Measurements from ENCODE around the gene LY6G6D. TPM values are rescaled to one million over a fixed set of nuclear protein-coding genes. Genes with fewer than 3 reads are reported as not detected.
"Not testable (repeated sequence)": the region's sequence is repeated elsewhere in the genome, so short reads cannot be mapped to it uniquely, and the experiment has no call there.

The LY6G6D gene
- total and polyA plus RNA-seq, 2 donors (not counting 1 experiment from before 2014, with no cell fraction given): not detected

DNA sequence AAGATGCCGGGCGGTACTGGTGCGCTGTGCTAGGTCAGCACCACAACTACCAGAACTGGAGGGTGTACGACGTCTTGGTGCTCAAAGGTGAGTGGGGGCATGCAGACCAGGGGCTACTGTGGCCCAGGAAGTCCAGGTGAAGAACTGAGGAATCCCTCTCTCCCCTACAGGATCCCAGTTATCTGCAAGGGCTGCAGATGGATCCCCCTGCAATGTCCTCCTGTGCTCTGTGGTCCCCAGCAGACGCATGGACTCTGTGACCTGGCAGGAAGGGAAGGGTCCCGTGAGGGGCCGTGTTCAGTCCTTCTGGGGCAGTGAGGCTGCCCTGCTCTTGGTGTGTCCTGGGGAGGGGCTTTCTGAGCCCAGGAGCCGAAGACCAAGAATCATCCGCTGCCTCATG is 7.4 kb upstream of the LY6G6D start:
- ATAC-seq (ENCODE audit: low read depth): no peak
- Mint-ChIP-seq H3K27ac (no peak overlapping the region), H3K4me3 (no peak overlapping the region), H3K27me3 (peaks cover 2% of the 10 kb centered on the region), H3K9me3 (ENCODE audit: insufficient read depth) (no peaks in the 10 kb centered on the region), H3K4me1 (peaks cover 20% of the 10 kb centered on the region)
- Histone ChIP-seq H3K27ac (ENCODE audit: low read length in 2 of 2) (no peak overlapping the region), H3K4me3 (ENCODE audit: control extremely low read depth in 1 of 5, extremely low read depth in 1 of 5, insufficient read depth in 1 of 5, low read depth in 2 of 5, low read length in 4 of 5) (no peak overlapping the region), H3K27me3 (replicated peaks in 1 of 4; ENCODE audit: control extremely low read depth in 1 of 4, control insufficient read depth in 3 of 4, insufficient read depth in 4 of 4, low read length in 3 of 4) (peaks cover 0 to 6% (median 0%) of the 10 kb centered on the region in 4 experiments), H3K9ac (ENCODE audit: low read length) (no peak overlapping the region), H3K4me2 (replicated peaks; ENCODE audit: low read depth, low read length, poor library complexity, severe bottlenecking) (no peak overlapping the region), H4K20me1 (ENCODE audit: control insufficient read depth, insufficient read depth, low read length, poor library complexity, severe bottlenecking) (no peaks in the 10 kb centered on the region), H3K36me3 (replicated peaks in 1 of 2; ENCODE audit: control extremely low read depth in 1 of 2, control insufficient read depth in 1 of 2, extremely low read depth in 1 of 2, insufficient read depth in 2 of 2, low read length in 1 of 2) (no peaks in the 10 kb centered on the region), H3K79me2 (ENCODE audit: control insufficient read depth, insufficient read depth, low read length) (peaks cover 3% of the 10 kb centered on the region), H2AFZ (ENCODE audit: insufficient read depth, low read depth, low read length, poor library complexity, severe bottlenecking) (no peak overlapping the region), H3K9me3 (ENCODE audit: control extremely low read depth in 1 of 3, control insufficient read depth in 2 of 3, insufficient read depth in 1 of 3, low read length in 2 of 3) (no peaks in the 10 kb centered on the region), H3K4me1 (ENCODE audit: control insufficient read depth in 2 of 2, insufficient read depth in 2 of 2, low read length in 2 of 2) (peaks cover 15 to 24% of the 10 kb centered on the region in 2 donors)
- intact Hi-C loops (cut with micrococcal nuclease): no loop called here
- no peak for TF ChIP-seq EZH2 (IDR thresholded peaks at IDR 0.05; ENCODE audit: borderline replicate concordance, insufficient read depth, low read depth, low read length, poor library complexity, severe bottlenecking)
- TF ChIP-seq, protein P1, sequence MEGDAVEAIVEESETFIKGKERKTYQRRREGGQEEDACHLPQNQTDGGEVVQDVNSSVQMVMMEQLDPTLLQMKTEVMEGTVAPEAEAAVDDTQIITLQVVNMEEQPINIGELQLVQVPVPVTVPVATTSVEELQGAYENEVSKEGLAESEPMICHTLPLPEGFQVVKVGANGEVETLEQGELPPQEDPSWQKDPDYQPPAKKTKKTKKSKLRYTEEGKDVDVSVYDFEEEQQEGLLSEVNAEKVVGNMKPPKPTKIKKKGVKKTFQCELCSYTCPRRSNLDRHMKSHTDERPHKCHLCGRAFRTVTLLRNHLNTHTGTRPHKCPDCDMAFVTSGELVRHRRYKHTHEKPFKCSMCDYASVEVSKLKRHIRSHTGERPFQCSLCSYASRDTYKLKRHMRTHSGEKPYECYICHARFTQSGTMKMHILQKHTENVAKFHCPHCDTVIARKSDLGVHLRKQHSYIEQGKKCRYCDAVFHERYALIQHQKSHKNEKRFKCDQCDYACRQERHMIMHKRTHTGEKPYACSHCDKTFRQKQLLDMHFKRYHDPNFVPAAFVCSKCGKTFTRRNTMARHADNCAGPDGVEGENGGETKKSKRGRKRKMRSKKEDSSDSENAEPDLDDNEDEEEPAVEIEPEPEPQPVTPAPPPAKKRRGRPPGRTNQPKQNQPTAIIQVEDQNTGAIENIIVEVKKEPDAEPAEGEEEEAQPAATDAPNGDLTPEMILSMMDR (IDR thresholded peaks at IDR 0.05): no peak
- 94% methylated on average over 8 of the region's 10 CpGs for WGBS (ENCODE audit: insufficient coverage)
- CTCF ChIA-PET: no interaction called here
- no peak for DNase-seq
- POLR2A ChIA-PET: no interaction called here

DNA sequence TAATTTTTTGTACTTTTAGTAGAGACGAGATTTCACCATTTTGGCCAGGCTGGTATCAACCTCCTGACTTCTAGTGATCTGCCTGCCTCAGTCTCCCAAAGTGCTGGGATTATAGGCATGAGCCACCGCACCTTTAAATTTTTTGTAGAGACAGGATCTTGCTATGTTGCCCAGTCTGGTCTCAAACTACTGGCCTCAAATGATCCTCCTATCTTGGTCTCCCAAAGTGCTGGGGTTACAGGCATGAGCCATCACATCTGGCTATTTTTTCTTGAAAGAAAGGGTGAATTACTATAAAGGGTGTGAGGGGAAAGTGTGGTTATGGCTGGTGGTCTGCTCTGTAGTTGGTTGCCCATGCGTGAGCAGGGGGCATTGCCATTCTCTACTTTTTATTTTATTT is 6.9 kb upstream of the LY6G6D start:
- intact Hi-C loops (cut with micrococcal nuclease): no loop called here
- no peaks in the 10 kb centered on the region for H3K9me3 ChIP-seq (ENCODE audit: control extremely low read depth in 1 of 3, control insufficient read depth in 2 of 3, insufficient read depth in 1 of 3, low read length in 2 of 3)
- no peak for TF ChIP-seq EZH2 (IDR thresholded peaks at IDR 0.05; ENCODE audit: borderline replicate concordance, insufficient read depth, low read depth, low read length, poor library complexity, severe bottlenecking)
- TF ChIP-seq, protein P1 (IDR thresholded peaks at IDR 0.05): no peak
- DNase-seq: no peak
- ChIA-PET CTCF (no interaction called here), POLR2A (no interaction called here)
- H3K4me1 Mint-ChIP-seq: peaks cover 18% of the 10 kb centered on the region
- H3K27me3 Mint-ChIP-seq: peaks cover 3% of the 10 kb centered on the region
- H3K9me3 Mint-ChIP-seq (ENCODE audit: insufficient read depth): no peaks in the 10 kb centered on the region
- H3K27ac ChIP-seq (ENCODE audit: low read length in 2 of 2): no peak overlapping the region
- H3K27ac Mint-ChIP-seq: no peak overlapping the region
- H2AFZ ChIP-seq (ENCODE audit: insufficient read depth, low read depth, low read length, poor library complexity, severe bottlenecking): no peak overlapping the region
- peaks cover 15 to 24% of the 10 kb centered on the region in 2 donors for H3K4me1 ChIP-seq (ENCODE audit: control insufficient read depth in 2 of 2, insufficient read depth in 2 of 2, low read length in 2 of 2)
- no peak for ATAC-seq (ENCODE audit: low read depth)
- no peak overlapping the region for H3K9ac ChIP-seq (ENCODE audit: low read length)
- no peaks in the 10 kb centered on the region for H3K79me2 ChIP-seq (ENCODE audit: control insufficient read depth, insufficient read depth, low read length)
- WGBS (ENCODE audit: insufficient coverage): 89% methylated on average over 1 of the region's 3 CpGs
- no peaks in the 10 kb centered on the region for H4K20me1 ChIP-seq (ENCODE audit: control insufficient read depth, insufficient read depth, low read length, poor library complexity, severe bottlenecking)
- no peaks in the 10 kb centered on the region for H3K36me3 ChIP-seq (replicated peaks in 1 of 2; ENCODE audit: control extremely low read depth in 1 of 2, control insufficient read depth in 1 of 2, extremely low read depth in 1 of 2, insufficient read depth in 2 of 2, low read length in 1 of 2)
- no peak overlapping the region for H3K4me3 Mint-ChIP-seq
- peaks cover 0 to 6% (median 0%) of the 10 kb centered on the region in 4 experiments for H3K27me3 ChIP-seq (replicated peaks in 1 of 4; ENCODE audit: control extremely low read depth in 1 of 4, control insufficient read depth in 3 of 4, insufficient read depth in 4 of 4, low read length in 3 of 4)
- H3K4me2 ChIP-seq (replicated peaks; ENCODE audit: low read depth, low read length, poor library complexity, severe bottlenecking): no peak overlapping the region
- H3K4me3 ChIP-seq (ENCODE audit: control extremely low read depth in 1 of 5, extremely low read depth in 1 of 5, insufficient read depth in 1 of 5, low read depth in 2 of 5, low read length in 4 of 5): no peak overlapping the region

DNA sequence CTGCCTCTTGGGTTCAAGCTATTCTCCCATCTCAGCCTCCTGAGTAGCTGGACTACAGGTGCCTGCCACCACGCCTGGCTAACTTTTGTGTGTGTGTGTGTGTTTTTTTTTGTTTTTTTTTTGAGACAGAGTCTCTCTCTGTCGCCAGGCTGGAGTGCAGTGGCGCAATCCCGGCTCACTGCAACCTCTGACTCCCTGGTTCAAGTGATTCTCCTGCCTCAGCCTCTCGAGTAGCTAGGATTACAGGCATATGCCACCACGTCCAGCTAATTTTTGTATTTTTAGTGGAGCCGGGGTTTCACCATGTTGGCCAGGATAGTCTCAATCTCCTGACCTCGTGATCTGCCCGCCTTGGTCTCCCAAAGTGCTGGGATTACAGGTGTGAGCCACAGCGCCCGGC is 6.0 kb upstream of the LY6G6D start:
- DNase-seq; H3K27ac Mint-ChIP-seq; CTCF ChIA-PET; H3K36me3 ChIP-seq (replicated peaks in 1 of 2; ENCODE audit: control extremely low read depth in 1 of 2, control insufficient read depth in 1 of 2, extremely low read depth in 1 of 2, insufficient read depth in 2 of 2, low read length in 1 of 2); H3K27me3 ChIP-seq (replicated peaks in 1 of 4; ENCODE audit: control extremely low read depth in 1 of 4, control insufficient read depth in 3 of 4, insufficient read depth in 4 of 4, low read length in 3 of 4); intact Hi-C loops (cut with micrococcal nuclease); H3K9ac ChIP-seq (ENCODE audit: low read length); H3K4me2 ChIP-seq (replicated peaks; ENCODE audit: low read depth, low read length, poor library complexity, severe bottlenecking); POLR2A ChIA-PET; ATAC-seq (ENCODE audit: low read depth); H2AFZ ChIP-seq (ENCODE audit: insufficient read depth, low read depth, low read length, poor library complexity, severe bottlenecking); H3K9me3 ChIP-seq (ENCODE audit: control extremely low read depth in 1 of 3, control insufficient read depth in 2 of 3, insufficient read depth in 1 of 3, low read length in 2 of 3); H3K4me3 Mint-ChIP-seq; H3K79me2 ChIP-seq (ENCODE audit: control insufficient read depth, insufficient read depth, low read length); H3K27me3 Mint-ChIP-seq; H4K20me1 ChIP-seq (ENCODE audit: control insufficient read depth, insufficient read depth, low read length, poor library complexity, severe bottlenecking); H3K9me3 Mint-ChIP-seq (ENCODE audit: insufficient read depth); H3K4me3 ChIP-seq (ENCODE audit: control extremely low read depth in 1 of 5, extremely low read depth in 1 of 5, insufficient read depth in 1 of 5, low read depth in 2 of 5, low read length in 4 of 5); H3K27ac ChIP-seq (ENCODE audit: low read length in 2 of 2): not testable (repeated sequence)
- 97% methylated on average over 8 of the region's 11 CpGs for WGBS (ENCODE audit: insufficient coverage)
- H3K4me1 ChIP-seq (ENCODE audit: control insufficient read depth in 2 of 2, insufficient read depth in 2 of 2, low read length in 2 of 2): peaks cover 10 to 16% of the 10 kb centered on the region in 2 donors
- H3K4me1 Mint-ChIP-seq: peaks cover 14% of the 10 kb centered on the region
